ENCODE data around the gene MAST4.
A peak's percentile ranks its signal among the peaks of the same experiment; 100 is the strongest.

The MAST4 gene

GRCh38 chr5:66881480-66882161 is 285.4 kb downstream of the MAST4 start:
- ATAC-seq = no peak

GRCh38 chr5:66882606-66883227 is 286.5 kb downstream of the MAST4 start:
- peak; percentile 96 to 99 for ATAC-seq

GRCh38 chr5:66884564-66885243 is 288.5 kb downstream of the MAST4 start:
- ATAC-seq = no peak

GRCh38 chr5:66886941-66887340 is 290.7 kb downstream of the MAST4 start:
- no peak for ATAC-seq

- ATAC-seq = no peak
These were observed 292.4 kb downstream of the MAST4 start for GRCh38 chr5:66888613-66889012.

GRCh38 chr5:66889056-66889455 is 292.9 kb downstream of the MAST4 start:
- no peak for ATAC-seq

GRCh38 chr5:66889524-66889923 is 293.3 kb downstream of the MAST4 start:
- ATAC-seq = no peak

GRCh38 chr5:66891184-66891925 is 295.2 kb downstream of the MAST4 start:
- ATAC-seq = no peak

GRCh38 chr5:66892716-66893115 is 296.5 kb downstream of the MAST4 start:
- peak; percentile 37 to 46 for ATAC-seq

- no peak for ATAC-seq
These were observed 298.5 kb downstream of the MAST4 start for GRCh38 chr5:66894480-66895240.

GRCh38 chr5:66896171-66896570 is 300.0 kb downstream of the MAST4 start:
- peak; percentile 80 to 86 for ATAC-seq

- ATAC-seq = no peak
These were observed 301.2 kb downstream of the MAST4 start for GRCh38 chr5:66897356-66897755.

GRCh38 chr5:66898241-66898995 is 302.2 kb downstream of the MAST4 start:
- no peak for ATAC-seq

- ATAC-seq = no peak
These were observed 307.0 kb downstream of the MAST4 start for GRCh38 chr5:66903218-66903617.

- ATAC-seq = no peak
These were observed 307.5 kb downstream of the MAST4 start for GRCh38 chr5:66903709-66904108.

- no peak for ATAC-seq
These were observed 308.0 kb downstream of the MAST4 start for GRCh38 chr5:66904189-66904588.

- no peak for ATAC-seq
These were observed 309.8 kb downstream of the MAST4 start for GRCh38 chr5:66906021-66906420.

GRCh38 chr5:66908230-66908629 is 312.0 kb downstream of the MAST4 start:
- ATAC-seq = no peak

- no peak for ATAC-seq
These were observed 313.2 kb downstream of the MAST4 start for GRCh38 chr5:66909364-66909763.

- no peak for ATAC-seq
These were observed 316.6 kb downstream of the MAST4 start for GRCh38 chr5:66912787-66913186.

GRCh38 chr5:66915531-66915930 is 319.3 kb downstream of the MAST4 start:
- ATAC-seq = no peak

- no peak for ATAC-seq
These were observed 326.7 kb downstream of the MAST4 start for GRCh38 chr5:66922881-66923280.
